Uterus (tissue), 2 donors: ENCODE results near the gene KIDINS220.

Source experiments
- POLR2A ChIP-seq, 2 donors: fragments of 450-650 bp; IDR thresholded peaks; one replicate each; pipeline ENCODE4 v1.6.1; 2016; ENCODE audit warnings: antibody characterized with exemption in 2 of 2, mild to moderate bottlenecking in 1 of 2, moderate library complexity in 1 of 2
- TF ChIP-seq, protein P1 (sequence below), 4 experiments: fragments of 200-600 bp in 2 of 4; fragments of 450-650 bp in 2 of 4; sonication (generic) in 2 of 4; IDR thresholded peaks; one replicate each; pipeline ENCODE4 v1.5.1; 2016 to 2019; ENCODE audit warnings: antibody characterized with exemption in 4 of 4, mild to moderate bottlenecking in 2 of 4, moderate library complexity in 1 of 4

DNA sequence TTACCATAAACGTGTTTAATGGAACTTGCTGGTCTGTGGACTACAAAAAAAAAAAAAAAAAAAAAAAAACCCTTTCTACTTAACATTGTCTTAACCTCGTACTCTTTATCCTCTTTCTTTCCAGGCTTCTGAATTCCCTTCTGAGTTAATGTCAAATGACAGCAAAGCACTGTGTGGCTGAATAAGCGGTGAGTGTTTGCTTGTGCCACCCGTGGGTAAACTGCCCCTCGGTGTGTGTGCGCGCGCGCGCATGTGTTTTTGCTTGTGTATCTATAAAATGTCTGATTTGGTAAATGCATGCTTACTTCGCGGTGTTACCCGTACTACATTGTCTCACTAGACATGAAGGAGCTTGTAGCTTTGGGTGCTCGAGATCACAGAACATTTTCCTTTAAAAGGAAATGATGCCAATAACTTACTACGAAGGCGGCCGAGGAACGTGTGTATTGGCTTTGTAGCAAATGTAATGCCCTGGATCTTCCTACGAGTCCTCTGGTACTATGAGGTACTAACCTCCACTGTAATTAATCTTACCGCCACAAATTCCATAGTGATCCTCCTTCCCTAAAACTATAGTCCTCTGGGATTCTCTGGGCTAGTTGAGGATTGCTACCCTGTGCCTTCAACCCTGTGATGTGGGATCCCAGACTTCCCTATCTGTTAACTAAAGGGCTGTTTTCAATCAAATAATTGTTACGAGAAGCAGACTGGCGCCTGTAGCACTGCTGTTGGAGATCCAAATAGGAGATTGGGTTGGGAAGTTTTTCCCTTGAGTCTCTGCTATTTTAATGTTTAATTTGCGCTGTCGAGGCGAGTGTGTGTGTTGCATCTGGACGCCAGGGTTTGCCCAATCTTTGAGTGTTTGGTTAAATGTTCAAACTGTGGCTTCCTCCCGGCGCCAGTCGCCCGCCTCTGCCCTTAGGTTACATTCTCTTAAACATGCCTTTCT, 154.4 kb downstream of the KIDINS220 start:
- TF ChIP-seq, protein P1, sequence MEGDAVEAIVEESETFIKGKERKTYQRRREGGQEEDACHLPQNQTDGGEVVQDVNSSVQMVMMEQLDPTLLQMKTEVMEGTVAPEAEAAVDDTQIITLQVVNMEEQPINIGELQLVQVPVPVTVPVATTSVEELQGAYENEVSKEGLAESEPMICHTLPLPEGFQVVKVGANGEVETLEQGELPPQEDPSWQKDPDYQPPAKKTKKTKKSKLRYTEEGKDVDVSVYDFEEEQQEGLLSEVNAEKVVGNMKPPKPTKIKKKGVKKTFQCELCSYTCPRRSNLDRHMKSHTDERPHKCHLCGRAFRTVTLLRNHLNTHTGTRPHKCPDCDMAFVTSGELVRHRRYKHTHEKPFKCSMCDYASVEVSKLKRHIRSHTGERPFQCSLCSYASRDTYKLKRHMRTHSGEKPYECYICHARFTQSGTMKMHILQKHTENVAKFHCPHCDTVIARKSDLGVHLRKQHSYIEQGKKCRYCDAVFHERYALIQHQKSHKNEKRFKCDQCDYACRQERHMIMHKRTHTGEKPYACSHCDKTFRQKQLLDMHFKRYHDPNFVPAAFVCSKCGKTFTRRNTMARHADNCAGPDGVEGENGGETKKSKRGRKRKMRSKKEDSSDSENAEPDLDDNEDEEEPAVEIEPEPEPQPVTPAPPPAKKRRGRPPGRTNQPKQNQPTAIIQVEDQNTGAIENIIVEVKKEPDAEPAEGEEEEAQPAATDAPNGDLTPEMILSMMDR (IDR thresholded peaks at IDR 0.05) = no peak
- no peak for TF ChIP-seq POLR2A (IDR thresholded peaks at IDR 0.05)
